ENCODE results near the gene FYCO1. TPM values are rescaled to one million over a fixed set of nuclear protein-coding genes. Genes with fewer than 3 reads are reported as not detected.

Gene FYCO1
- total and polyA plus RNA-seq, 2 of the 8 experiments (the other 6 are each of a cell fraction or from before 2014, with no cell fraction given), result 4.8 to 10.8 TPM

DNA sequence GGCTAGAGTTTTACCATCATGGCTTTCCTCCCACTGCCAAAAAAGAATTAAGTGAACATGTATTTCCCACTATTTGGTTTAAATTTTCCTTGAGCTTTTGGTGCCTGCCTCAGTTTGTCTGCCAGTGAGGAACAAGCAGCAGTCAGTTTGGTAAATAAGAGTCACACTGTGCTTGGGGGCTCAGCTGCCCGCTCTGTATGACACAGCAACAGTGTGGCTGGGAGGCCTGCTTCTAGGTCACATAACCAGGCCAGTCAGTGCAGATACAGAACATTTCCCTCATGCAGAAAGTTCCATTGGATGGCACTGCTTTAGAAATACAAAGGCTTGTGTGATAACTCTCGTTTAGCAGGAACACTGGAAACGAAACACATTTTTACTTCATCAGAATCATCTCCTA, 25.7 kb downstream of the FYCO1 start:
- Histone ChIP-seq H3K9me3 (ENCODE audit: insufficient read depth in 2 of 2, low read depth in 1 of 2, low read length in 1 of 2) (no peaks in the 10 kb centered on the region), H3K4me3 (ENCODE audit: extremely low read depth in 1 of 4, insufficient read depth in 2 of 4, low read depth in 3 of 4, low read length in 4 of 4) (no peak overlapping the region), H3K23ac (ENCODE audit: insufficient read length) (no peak overlapping the region), H3K79me1 (ENCODE audit: low read depth, low read length) (no peaks in the 10 kb centered on the region), H3K4me1 (replicated peaks in 1 of 4; ENCODE audit: control insufficient read depth in 3 of 4, insufficient read depth in 4 of 4, low read length in 3 of 4) (no peaks in the 10 kb centered on the region), H4K8ac (ENCODE audit: extremely low read depth, insufficient read depth, low read length) (no peak overlapping the region), H2BK20ac (ENCODE audit: low read length) (no peak overlapping the region), H3K79me2 (ENCODE audit: control insufficient read depth in 1 of 2, insufficient read depth in 2 of 2, low read length in 2 of 2) (no peaks in the 10 kb centered on the region), H3K27ac (ENCODE audit: low read depth, low read length) (no peak overlapping the region), H2BK120ac (replicated peaks; ENCODE audit: low read depth, low read length) (no peak overlapping the region), H3K4me2 (ENCODE audit: insufficient read depth in 1 of 2, low read depth in 2 of 2, low read length in 2 of 2) (no peak overlapping the region), H3K4ac (replicated peaks; ENCODE audit: insufficient read length, low read depth, low read length) (no peak overlapping the region), H3K9ac (replicated peaks in 1 of 4; ENCODE audit: extremely low read depth in 1 of 4, low read depth in 3 of 4, low read length in 3 of 4) (no peak overlapping the region), H2AK5ac (ENCODE audit: low read depth, low read length) (no peak overlapping the region), H2AFZ (ENCODE audit: low read length) (no peak overlapping the region), H3K14ac (ENCODE audit: insufficient read length) (no peak overlapping the region), H3K27me3 (replicated peaks in 1 of 4; ENCODE audit: control insufficient read depth in 3 of 4, extremely low read depth in 1 of 4, insufficient read depth in 3 of 4, low read length in 3 of 4) (no peaks in the 10 kb centered on the region), H4K5ac (ENCODE audit: insufficient read length, low read depth, low read length) (no peak overlapping the region), H4K20me1 (replicated peaks in 1 of 2; ENCODE audit: control insufficient read depth in 1 of 2, insufficient read depth in 2 of 2, low read length in 2 of 2) (peaks cover 0 to 8% of the 10 kb centered on the region in 2 experiments), H2BK15ac (ENCODE audit: low read length) (no peak overlapping the region), H4K91ac (replicated peaks; ENCODE audit: insufficient read length, low read length) (no peak overlapping the region), H3K36me3 (ENCODE audit: control insufficient read depth in 2 of 4, insufficient read depth in 4 of 4, low read length in 3 of 4) (peaks cover 19 to 57% (median 36%) of the 10 kb centered on the region in 4 experiments; a peak in 7 of 8 replicates), H2BK5ac (ENCODE audit: low read depth, low read length) (no peak overlapping the region), H3K18ac (ENCODE audit: extremely low read depth, low read length) (no peak overlapping the region), H2BK12ac (ENCODE audit: low read depth, low read length) (no peak overlapping the region), H3K23me2 (ENCODE audit: low read depth, low read length) (no peaks in the 10 kb centered on the region), H3K56ac (replicated peaks; ENCODE audit: insufficient read length, low read depth, low read length) (no peak overlapping the region)
- FAIRE-seq (no peak), DNase-seq (ENCODE audit: low read depth in 1 of 2, low spot score in 2 of 2) (no peak)
- 96% methylated on average over 3 of the region's 3 CpGs; no CpG with 5 or more reads in 1 of the 2 experiments for WGBS, 2 experiments (ENCODE audit: extremely low coverage in 1 of 2, insufficient coverage in 1 of 2, insufficient read length in 1 of 2, insufficient replicate concordance in 2 of 2, low coverage in 1 of 2, low lambda C conversion rate in 2 of 2, missing lambda C conversion rate in 1 of 2)
- ChIA-PET CTCF (ENCODE audit: partially characterized antibody) (interaction anchor here (1.3 to 6.7 kb wide), 4 partner anchors 12 to 40 kb away, joined by 5 to 51 read pairs (median 6); partner anchors contain the start of gene CXCR6), POLR2A (ENCODE audit: partially characterized antibody) (no interaction called here)
- TF ChIP-seq TAF1 (IDR thresholded peaks at IDR 0.05; ENCODE audit: low read depth, low read length), result no peak
